ENCODE data around the gene NUP54. TPM values are rescaled to one million over a fixed set of nuclear protein-coding genes. Genes with fewer than 3 reads are reported as not detected.

The NUP54 gene
- total RNA-seq, 2 donors from 2014 or later = 17.9 to 44.8 TPM

DNA sequence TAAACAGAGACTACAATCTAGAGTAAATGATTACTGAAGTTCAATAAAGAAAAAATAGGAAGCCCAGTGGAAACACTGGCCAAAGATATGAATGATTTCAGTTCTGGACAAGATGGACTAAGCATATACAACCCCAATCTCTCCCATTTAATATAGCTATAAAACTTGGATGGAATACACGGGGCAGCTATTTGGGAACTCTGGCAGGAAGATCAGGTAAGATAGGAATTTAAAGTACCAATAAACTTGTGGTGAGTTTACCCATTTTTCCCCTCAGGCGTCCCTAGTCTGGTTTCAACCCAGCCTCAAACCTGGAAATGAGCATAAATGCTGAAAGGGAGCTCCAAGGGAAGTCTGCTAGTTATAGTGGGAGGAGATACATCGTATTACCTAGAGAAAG is 20.4 kb downstream of the NUP54 start:
- Histone ChIP-seq H3K9me3 (no peaks in the 10 kb centered on the region), H3K4me1 (ENCODE audit: control insufficient read depth in 1 of 2, low read depth in 2 of 2) (no peaks in the 10 kb centered on the region), H3K36me3 (peaks cover 12% of the 10 kb centered on the region), H3K27me3 (replicated peaks; ENCODE audit: insufficient read depth) (no peaks in the 10 kb centered on the region), H3K27ac (no peak overlapping the region), H3K4me3 (no peak overlapping the region)
- no peak for DNase-seq (ENCODE audit: low spot score)
- no peak for ATAC-seq (ENCODE audit: insufficient number of reproducible peaks, low FRiP score, low read depth)
- TF ChIP-seq CTCF (IDR thresholded peaks at IDR 0.05) = no peak

- no peaks in the 10 kb centered on the region for H3K27me3 ChIP-seq (replicated peaks; ENCODE audit: insufficient read depth)
- no peak overlapping the region for H3K4me3 ChIP-seq
- TF ChIP-seq CTCF (IDR thresholded peaks at IDR 0.05) = no peak
- no peaks in the 10 kb centered on the region for H3K9me3 ChIP-seq
- ATAC-seq (ENCODE audit: insufficient number of reproducible peaks, low FRiP score, low read depth) (no peak), DNase-seq (ENCODE audit: low spot score) (no peak)
- no peaks in the 10 kb centered on the region for H3K4me1 ChIP-seq (ENCODE audit: control insufficient read depth in 1 of 2, low read depth in 2 of 2)
- peaks cover 17% of the 10 kb centered on the region for H3K36me3 ChIP-seq
- no peak overlapping the region for H3K27ac ChIP-seq
Measured at GRCh38 chr4:76125816-76126215, 22.4 kb downstream of the NUP54 start.

GRCh38 chr4:76120199-76120598 is 28.0 kb downstream of the NUP54 start:
- ATAC-seq (ENCODE audit: insufficient number of reproducible peaks, low FRiP score, low read depth) = no peak
- H3K27me3 ChIP-seq (replicated peaks; ENCODE audit: insufficient read depth) = no peaks in the 10 kb centered on the region

DNA sequence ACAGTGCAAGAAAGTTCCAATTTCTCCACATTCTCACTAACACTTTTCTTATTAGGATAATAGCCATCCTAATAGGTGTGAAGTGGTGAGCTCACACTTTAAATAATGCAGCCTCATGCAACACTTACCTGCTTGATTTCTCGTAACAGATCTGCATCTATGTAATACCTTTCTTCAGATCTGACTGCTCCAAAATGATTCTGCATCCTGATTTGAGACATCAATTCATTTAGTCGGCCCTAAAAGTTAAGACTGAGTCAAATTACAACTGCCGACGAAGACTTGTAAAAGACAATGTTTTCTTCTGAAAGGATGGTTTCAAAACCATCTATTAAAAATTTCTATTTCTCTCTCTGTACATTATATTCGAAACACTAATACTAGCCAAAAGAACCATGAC is 30.7 kb downstream of the NUP54 start:
- ATAC-seq (ENCODE audit: insufficient number of reproducible peaks, low FRiP score, low read depth) (no peak), DNase-seq (ENCODE audit: low spot score) (no peak)
- Histone ChIP-seq H3K36me3 (peaks cover 20% of the 10 kb centered on the region), H3K9me3 (no peaks in the 10 kb centered on the region), H3K4me3 (no peak overlapping the region), H3K4me1 (ENCODE audit: control insufficient read depth in 1 of 2, low read depth in 2 of 2) (no peaks in the 10 kb centered on the region), H3K27ac (no peak overlapping the region), H3K27me3 (replicated peaks; ENCODE audit: insufficient read depth) (no peaks in the 10 kb centered on the region)
- TF ChIP-seq CTCF (IDR thresholded peaks at IDR 0.05) = no peak

More at GRCh38 chr4:76120199-76120598, 28.0 kb downstream of the NUP54 start:
- Histone ChIP-seq H3K27ac (no peak overlapping the region), H3K4me1 (ENCODE audit: control insufficient read depth in 1 of 2, low read depth in 2 of 2) (no peaks in the 10 kb centered on the region), H3K9me3 (no peaks in the 10 kb centered on the region), H3K4me3 (no peak overlapping the region), H3K36me3 (peaks cover 28% of the 10 kb centered on the region)
- TF ChIP-seq CTCF (IDR thresholded peaks at IDR 0.05) = no peak
- no peak for DNase-seq (ENCODE audit: low spot score)

DNA sequence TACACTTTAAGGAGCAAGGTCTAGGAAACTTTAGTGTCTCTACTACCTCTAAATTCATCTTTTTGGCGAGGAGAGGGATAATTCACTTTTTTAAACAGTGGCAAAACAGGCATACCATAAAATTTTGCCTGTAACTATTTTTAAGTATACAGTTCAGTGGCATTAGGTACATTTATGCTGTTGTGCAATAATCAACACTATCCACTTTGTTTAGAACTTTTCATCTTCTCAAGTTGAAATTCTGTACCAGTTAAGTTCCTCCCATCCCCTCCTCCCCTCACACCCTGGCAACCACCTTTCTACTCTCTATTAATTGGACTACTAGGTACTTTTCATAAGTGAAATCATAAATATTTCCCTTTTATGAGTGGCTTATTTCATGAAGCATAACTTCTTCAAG is 31.4 kb downstream of the NUP54 start:
- no peak for TF ChIP-seq CTCF (IDR thresholded peaks at IDR 0.05)
- no peaks in the 10 kb centered on the region for H3K9me3 ChIP-seq
- H3K4me3 ChIP-seq = no peak overlapping the region
- DNase-seq (ENCODE audit: low spot score) (no peak), ATAC-seq (ENCODE audit: insufficient number of reproducible peaks, low FRiP score, low read depth) (no peak)
- H3K4me1 ChIP-seq (ENCODE audit: control insufficient read depth in 1 of 2, low read depth in 2 of 2) = no peaks in the 10 kb centered on the region
- peaks cover 13% of the 10 kb centered on the region for H3K36me3 ChIP-seq
- H3K27me3 ChIP-seq (replicated peaks; ENCODE audit: insufficient read depth) = no peaks in the 10 kb centered on the region
- no peak overlapping the region for H3K27ac ChIP-seq
